A549 treated with AZD2906 at 1 μM for 4 hours (cell line): ENCODE results near the gene WDR73. TPM values are rescaled to one million over a fixed set of nuclear protein-coding genes. Genes with fewer than 3 reads are reported as not detected.

Experiments
- total RNA-seq: library from RNA; stranded (reverse); fragments of 200-300 nt; extraction: Qiagen RNA extraction; gene quantifications from 5 replicates; pipeline ENCODE4 v1.2.3, GENCODE V29; 2022

Gene WDR73
- total RNA-seq, result 33.4 to 44.9 TPM (median 36.5 TPM) in 5 replicates

DNA sequence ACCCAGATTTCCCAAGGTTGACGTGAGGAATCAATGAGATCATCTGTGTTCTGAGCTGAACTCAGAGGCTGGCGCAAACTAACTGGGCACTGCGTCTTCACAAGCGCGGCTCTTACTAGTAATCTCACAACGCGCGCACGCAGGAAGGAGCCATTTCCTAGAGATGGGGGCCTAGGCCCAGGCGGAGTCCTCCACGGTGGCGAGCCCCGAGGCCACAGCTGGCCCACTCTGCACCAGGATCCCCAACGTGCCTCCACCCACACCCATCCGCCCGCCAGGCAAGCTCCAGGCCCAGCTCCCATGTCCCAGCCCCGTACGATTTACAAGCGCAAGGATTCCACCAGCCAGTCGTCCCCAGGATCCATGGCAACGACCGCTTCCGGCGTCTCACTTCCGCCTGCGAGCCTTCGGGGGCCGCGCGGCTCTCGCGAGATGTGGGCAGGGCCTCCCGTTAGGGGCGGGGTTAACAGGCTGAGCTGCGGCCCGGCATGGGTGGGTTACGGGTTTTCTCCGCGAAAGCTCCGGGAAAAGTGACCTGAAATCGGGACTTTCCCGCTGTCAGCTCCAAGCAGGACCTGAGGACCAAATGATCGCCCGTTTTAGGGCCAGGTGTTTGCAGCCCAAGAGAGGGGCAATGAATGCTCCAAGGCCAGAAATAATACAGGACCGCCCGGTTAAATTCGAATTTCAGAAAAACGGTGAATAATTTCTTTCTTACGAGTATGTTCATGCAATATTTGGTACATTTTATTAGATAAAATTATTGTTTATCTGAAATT, at the start of gene WDR73:
WDR73 (minus strand) TSS at position 374 of the 779 bp plus-strand sequence; CDS start at position 365, 9 bp downstream.

DNA sequence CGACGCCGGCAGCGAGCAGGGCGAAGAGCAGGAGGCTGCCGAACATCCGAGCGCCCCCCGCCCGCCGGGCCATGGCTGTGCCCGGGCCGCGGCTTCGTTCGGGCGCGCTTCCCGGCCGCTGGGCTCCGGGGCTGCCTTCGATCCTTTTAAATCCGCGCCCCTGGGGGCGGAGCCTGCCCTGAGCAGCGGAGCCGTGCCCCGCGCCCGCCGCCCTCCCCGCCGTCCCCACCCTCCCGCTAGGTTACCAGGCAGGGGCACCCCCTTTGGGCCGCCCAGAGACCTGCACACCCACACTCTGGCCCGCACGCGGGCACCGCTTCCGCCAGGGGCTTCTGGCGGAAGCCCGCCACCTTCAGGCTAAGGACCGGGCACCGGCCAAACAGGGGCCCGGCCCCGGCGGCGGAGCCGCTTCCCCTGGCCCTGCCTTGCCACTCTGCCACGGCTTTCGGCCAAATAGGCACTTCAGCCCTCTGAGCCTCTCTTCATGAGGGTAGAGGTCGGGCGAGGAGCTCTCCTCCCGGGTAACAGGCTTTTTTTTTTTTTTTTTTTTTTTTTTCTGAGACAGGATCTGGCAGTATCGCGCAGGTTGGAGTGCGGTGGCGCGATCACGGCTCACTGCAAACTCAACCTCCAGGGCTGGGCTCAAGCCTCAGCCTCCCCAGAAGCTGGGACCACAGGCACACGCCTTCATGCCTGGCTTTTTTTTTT, 4.2 kb upstream of the WDR73 start, which contains the start of gene NMB:
NMB (minus strand) TSS at position 120 of the 708 bp plus-strand sequence; CDS start at position 73, 47 bp downstream.

DNA sequence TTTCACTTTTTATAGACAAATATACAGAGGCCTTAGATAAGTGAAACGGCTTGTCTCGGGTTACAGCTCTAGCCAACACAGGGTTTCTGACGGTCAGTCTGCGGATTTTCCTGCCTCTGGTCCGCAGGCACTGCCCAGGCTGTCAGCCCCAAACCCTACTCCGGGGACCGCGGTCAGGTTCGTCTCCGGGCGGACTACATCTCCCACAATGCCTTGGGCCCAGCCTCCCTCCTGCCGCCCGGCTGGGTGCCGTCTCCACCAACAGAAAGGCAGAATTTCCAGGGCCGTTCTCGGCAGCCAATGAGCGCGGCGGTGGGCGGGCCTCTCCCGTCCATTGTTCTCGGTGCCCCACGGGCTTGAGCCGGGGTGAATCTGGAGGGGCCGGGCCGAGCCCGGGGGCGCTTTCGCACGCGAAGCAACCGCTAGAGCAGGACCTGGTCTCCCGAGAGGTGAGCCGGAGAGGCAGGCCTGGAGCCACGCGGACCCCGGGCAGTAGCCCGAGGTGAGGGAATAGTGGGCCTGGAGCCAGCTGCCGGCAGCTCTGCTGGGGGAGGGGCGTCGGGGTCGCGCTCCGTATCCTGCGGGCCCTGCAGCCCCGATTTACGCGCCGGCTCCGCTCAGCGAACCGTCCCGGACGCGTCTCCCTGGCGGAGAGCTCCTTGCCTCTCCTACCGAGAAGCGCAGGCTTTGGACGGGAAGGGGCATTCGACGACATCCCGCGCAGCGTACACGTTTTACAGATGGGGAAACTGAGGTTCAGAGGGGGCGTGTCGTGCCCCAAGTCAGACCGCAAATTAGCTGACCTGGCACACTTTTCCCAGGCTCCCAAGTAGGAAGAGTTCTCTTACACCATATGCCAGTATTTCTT, 53.2 kb downstream of the WDR73 start, which contains the start of gene ZSCAN2:
ZSCAN2 (plus strand) TSS at position 323 of the 868 bp plus-strand sequence. CDS start 2,919 bp downstream, outside the sequence.

Other genes starting within 250 kb of the WDR73 start
- gene ZSCAN2, start 53.3 kb downstream of the WDR73 start, total RNA-seq, result 13.0 to 17.5 TPM (median 14.1 TPM) in 5 replicates
- gene NMB, start 3.9 kb upstream of the WDR73 start, total RNA-seq, result 12.1 to 26.1 TPM (median 22.8 TPM) in 5 replicates
- gene SEC11A, start 61.9 kb upstream of the WDR73 start, total RNA-seq, result 301 to 435 TPM (median 318 TPM) in 5 replicates
- 16.3 to 20.3 TPM (median 19.9 TPM) in 5 replicates for gene ZNF592, start 94.3 kb upstream of the WDR73 start, total RNA-seq
- gene ALPK3, start 163.1 kb upstream of the WDR73 start, total RNA-seq, result 0.07 to 0.15 TPM (median 0.12 TPM) in 5 replicates
- not detected in 5 replicates for gene SLC28A1, start 230.4 kb upstream of the WDR73 start, total RNA-seq